Upper lobe of right lung (tissue), 1 donor: ENCODE data around the gene PRKCQ. TPM values are rescaled to one million over a fixed set of nuclear protein-coding genes. Genes with fewer than 3 reads are reported as not detected.

Source experiments
- ATAC-seq: fragments of 200-7000 bp; cut with Tn5 transposase; one replicate; pipeline ENCODE4 v1.9.1; 2020; ENCODE audit warnings: mild to moderate bottlenecking, moderate library complexity
- DNase-seq: peaks from one replicate; pipeline ENCODE4 v3.0.0-alpha.2; 2020
- H3K27ac ChIP-seq: fragments of 200-600 bp; one replicate; pipeline ENCODE4 v1.8.0; 2022
- H3K27me3 ChIP-seq: fragments of 200-600 bp; one replicate; pipeline ENCODE4 v1.8.0; 2022; ENCODE audit warnings: mild to moderate bottlenecking
- H3K36me3 ChIP-seq: fragments of 200-600 bp; one replicate; pipeline ENCODE4 v1.8.0; 2022
- H3K4me1 ChIP-seq: fragments of 200-600 bp; one replicate; pipeline ENCODE4 v1.8.0; 2022
- H3K4me3 ChIP-seq: fragments of 200-600 bp; one replicate; pipeline ENCODE4 v1.8.0; 2022; ENCODE audit warnings: mild to moderate bottlenecking
- H3K9me3 ChIP-seq: fragments of 200-600 bp; one replicate; pipeline ENCODE4 v1.8.0; 2022
- intact Hi-C: fragments of 100-400 bp; cut with DNase I; formaldehyde crosslinking; loops from one replicate; pipeline ENCODE4 v1.11.0; 2022
- total RNA-seq: library from RNA; stranded (reverse); fragmentation: NEBNext Ultra II Directional; extraction: Animal tissue kit (Norgen Biotek cat#: 25700); gene quantifications from one replicate; pipeline ENCODE4 v1.2.1, GENCODE V29; 2021
- TF ChIP-seq, protein P1 (sequence below): fragments of 200-600 bp; IDR thresholded peaks from one replicate; pipeline ENCODE4 v1.8.0; 2022; ENCODE audit warnings: antibody characterized with exemption
- donor health status: DM: no; HTN: yes; CAD: no; lungs with severe emphysema.

The PRKCQ gene
- total RNA-seq, 1 donor from 2014 or later: 9.8 TPM

DNA sequence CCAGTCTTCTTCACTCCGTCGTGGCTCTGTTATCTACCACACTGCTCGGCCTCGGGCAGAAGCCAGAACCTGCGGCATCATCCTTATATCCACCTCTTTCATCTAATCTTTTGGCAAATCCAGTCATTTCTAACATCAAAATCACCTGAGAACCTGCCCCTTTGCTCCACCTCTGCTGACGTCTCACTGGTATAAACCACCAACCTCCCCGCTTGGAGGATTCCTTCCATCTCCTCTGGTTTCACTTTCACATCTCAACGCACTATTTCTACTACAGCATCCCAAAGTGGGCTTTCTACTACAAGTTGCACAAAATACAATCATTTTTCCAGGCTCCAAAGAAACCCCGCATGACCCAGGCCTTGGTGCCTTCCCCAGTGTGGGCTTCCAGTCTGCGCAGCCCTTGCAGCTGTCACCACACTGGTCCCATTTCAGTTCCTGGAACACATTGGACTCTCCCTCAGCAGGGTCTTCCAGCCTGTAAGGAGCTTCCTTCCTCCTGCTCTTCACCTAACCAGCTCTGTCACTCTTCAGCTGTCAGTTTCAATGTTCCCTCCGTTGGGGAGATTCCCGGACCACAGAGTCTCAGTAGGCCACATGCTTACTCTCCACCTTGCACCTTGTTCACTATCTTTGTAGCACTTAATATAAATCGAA, 85.0 kb downstream of the PRKCQ start:
- DNase-seq: no peak
- no peak overlapping the region for H3K27ac ChIP-seq
- H3K9me3 ChIP-seq: no peaks in the 10 kb centered on the region
- H3K36me3 ChIP-seq: no peaks in the 10 kb centered on the region
- H3K4me1 ChIP-seq: no peaks in the 10 kb centered on the region
- no peak for ATAC-seq
- H3K4me3 ChIP-seq: no peak overlapping the region
- TF ChIP-seq, protein P1, sequence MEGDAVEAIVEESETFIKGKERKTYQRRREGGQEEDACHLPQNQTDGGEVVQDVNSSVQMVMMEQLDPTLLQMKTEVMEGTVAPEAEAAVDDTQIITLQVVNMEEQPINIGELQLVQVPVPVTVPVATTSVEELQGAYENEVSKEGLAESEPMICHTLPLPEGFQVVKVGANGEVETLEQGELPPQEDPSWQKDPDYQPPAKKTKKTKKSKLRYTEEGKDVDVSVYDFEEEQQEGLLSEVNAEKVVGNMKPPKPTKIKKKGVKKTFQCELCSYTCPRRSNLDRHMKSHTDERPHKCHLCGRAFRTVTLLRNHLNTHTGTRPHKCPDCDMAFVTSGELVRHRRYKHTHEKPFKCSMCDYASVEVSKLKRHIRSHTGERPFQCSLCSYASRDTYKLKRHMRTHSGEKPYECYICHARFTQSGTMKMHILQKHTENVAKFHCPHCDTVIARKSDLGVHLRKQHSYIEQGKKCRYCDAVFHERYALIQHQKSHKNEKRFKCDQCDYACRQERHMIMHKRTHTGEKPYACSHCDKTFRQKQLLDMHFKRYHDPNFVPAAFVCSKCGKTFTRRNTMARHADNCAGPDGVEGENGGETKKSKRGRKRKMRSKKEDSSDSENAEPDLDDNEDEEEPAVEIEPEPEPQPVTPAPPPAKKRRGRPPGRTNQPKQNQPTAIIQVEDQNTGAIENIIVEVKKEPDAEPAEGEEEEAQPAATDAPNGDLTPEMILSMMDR: no peak
- no peaks in the 10 kb centered on the region for H3K27me3 ChIP-seq
- intact Hi-C loops: no loop called here

DNA sequence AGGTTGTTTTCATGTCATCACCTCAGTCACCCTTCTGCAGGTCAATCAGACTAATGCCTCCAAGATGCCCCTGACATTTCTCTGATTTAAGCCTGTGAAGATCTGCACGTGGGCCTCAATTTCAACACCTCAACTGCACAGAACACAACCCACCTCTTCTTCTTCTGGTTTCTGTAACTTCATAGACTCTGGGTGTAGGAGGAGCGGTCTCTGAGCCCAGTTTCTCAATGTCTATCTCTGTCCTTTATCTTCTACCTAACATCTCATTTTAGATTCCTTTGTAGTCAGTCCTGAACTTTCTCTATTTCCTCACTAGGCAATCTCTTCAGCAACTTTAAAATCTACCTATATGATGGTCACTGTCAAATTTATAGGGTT, 85.6 kb downstream of the PRKCQ start:
- intact Hi-C loops: no loop called here
- no peak for ATAC-seq
- H3K36me3 ChIP-seq: no peaks in the 10 kb centered on the region
- no peaks in the 10 kb centered on the region for H3K9me3 ChIP-seq
- H3K27ac ChIP-seq: no peak overlapping the region
- no peak for DNase-seq
- no peak overlapping the region for H3K4me3 ChIP-seq
- H3K4me1 ChIP-seq: no peaks in the 10 kb centered on the region
- TF ChIP-seq, protein P1: no peak
- no peaks in the 10 kb centered on the region for H3K27me3 ChIP-seq

DNA sequence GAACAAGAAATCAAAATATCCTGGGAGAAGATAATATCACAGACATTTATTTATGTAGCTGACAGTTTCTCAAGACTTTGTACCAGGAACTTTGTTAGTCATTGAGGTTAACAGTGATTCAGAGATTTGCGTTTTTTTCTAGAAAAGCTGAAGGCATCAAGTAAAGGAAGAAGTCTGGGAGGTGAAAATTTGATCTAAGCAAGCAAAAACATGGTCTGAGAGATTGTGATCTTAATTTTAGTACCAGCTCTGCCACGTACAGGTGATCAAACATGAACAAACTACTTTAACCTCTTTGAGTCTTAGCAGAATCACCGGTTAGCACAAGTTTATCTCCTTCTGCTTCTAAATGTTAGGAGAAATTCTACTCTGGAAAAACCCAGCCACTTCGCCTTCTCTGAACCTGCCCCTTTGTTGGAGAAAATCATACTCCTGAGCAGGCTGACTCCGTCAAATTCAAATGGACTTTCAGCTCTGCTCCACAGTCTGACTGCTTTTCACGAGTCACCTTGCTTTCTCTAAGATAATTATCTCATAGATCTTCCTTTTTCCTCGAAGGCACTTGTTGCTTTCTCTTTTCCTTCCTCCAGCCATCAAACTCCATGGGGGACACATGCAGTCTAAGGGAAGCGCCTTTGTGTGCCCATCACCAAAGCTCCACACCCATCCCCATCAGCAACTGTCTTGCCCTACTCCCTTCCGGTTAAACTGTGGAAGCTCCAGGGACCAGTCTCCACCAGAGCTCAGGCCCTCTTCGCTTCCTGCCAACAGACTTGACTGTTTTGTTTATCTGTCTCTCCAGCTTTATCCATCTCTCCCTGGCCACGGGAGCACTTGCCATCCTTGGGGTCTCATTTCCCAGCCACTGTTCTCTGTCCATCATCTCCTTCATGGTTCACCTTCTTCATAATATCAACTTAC, 86.3 kb downstream of the PRKCQ start:
- no peak for ATAC-seq
- TF ChIP-seq, protein P1: no peak
- H3K36me3 ChIP-seq: no peaks in the 10 kb centered on the region
- no peak overlapping the region for H3K27ac ChIP-seq
- no peak overlapping the region for H3K4me3 ChIP-seq
- H3K4me1 ChIP-seq: no peaks in the 10 kb centered on the region
- H3K9me3 ChIP-seq: no peaks in the 10 kb centered on the region
- no peak for DNase-seq
- intact Hi-C loops: no loop called here
- no peaks in the 10 kb centered on the region for H3K27me3 ChIP-seq

DNA sequence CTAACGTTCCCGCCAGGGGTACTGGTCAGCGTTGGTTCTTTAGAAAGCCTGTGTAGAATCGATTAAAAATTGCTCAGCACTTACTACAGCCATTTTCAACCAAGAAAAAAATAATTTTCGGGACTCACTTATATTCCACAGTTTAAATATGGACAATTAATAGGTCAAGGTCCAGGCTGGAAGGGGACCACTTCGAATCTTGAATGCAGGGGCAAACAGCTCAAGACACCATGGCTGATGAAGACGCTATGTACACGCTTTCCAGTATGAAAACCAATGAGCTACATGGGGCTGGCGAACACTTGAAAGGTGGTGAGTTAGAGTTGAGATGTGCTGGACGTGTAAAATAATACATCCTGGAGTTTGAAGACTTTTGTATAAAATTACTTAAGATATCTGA, 87.2 kb downstream of the PRKCQ start:
- no peaks in the 10 kb centered on the region for H3K4me1 ChIP-seq
- DNase-seq (no peak), ATAC-seq (no peak)
- TF ChIP-seq, protein P1: no peak
- no peaks in the 10 kb centered on the region for H3K36me3 ChIP-seq
- H3K4me3 ChIP-seq: no peak overlapping the region
- intact Hi-C loops: no loop called here
- no peaks in the 10 kb centered on the region for H3K9me3 ChIP-seq
- H3K27ac ChIP-seq: no peak overlapping the region
- H3K27me3 ChIP-seq: no peaks in the 10 kb centered on the region

DNA sequence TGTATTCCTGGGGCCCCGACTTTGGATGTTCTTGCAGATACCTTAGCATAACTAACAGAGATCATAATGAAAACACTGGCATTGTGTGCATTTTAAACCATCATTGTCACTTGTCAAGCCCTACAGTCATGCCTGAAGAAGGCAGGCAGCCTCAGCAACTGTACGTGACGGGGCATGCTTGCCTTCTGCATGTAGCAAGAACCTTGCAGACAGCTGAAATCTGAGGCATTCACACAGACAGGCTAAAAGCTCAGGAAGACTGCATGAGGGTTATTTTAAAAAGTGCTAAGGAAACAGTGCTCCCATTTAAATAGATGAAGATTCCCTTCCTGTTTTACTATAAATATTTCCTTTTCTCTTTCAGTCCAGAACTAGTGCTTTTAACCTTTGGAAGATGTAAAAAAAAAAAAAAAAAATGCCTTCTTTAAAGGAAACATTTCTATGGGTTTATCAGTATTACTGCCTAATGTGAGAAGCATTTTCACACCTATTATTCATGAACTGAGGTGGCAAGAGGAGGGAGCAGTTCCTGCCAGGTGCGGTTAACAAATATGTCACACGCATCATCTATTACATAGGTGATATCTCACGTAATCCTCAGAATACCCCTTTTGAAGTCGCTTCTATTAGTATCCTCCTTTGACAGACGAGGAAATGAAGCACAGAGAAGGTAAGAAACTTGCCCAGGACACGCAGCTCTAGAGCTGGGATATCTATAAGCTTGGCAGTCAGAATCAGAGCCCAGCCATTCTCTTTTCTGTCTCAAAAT, 88.1 kb downstream of the PRKCQ start:
- H3K4me3 ChIP-seq: no peak overlapping the region
- H3K36me3 ChIP-seq: no peaks in the 10 kb centered on the region
- H3K27me3 ChIP-seq: no peaks in the 10 kb centered on the region
- no peaks in the 10 kb centered on the region for H3K9me3 ChIP-seq
- no peak for DNase-seq
- no peaks in the 10 kb centered on the region for H3K4me1 ChIP-seq
- no peak overlapping the region for H3K27ac ChIP-seq
- TF ChIP-seq, protein P1: no peak
- intact Hi-C loops: no loop called here
- ATAC-seq: no peak
